NCI-H146 (cell line): ENCODE results near the gene FMN2.

ENCODE experiments used
- DNase-seq: peaks from one replicate; lab custom pipeline; 2025; lab: John Stamatoyannopoulos, UW

The FMN2 gene

DNA sequence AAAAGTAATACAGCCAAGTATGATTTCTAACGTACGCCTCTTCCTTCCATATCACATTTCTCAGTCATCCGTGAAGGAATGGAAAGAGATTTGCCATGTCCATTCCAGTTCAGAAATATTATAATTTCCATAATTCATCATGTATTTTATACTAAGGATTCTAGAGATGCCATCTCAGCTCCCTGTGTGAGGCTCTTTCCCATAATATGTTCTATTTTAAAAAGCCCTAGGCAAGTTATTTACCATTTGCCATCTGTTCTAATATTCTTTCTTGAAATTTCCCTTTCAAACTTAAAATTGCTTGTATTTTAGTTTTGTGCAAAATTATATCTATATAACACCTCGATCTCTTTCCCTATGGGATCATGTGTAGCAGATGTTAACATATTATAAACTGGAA is 106.7 kb downstream of the FMN2 start:
- DNase-seq, result no peak

DNA sequence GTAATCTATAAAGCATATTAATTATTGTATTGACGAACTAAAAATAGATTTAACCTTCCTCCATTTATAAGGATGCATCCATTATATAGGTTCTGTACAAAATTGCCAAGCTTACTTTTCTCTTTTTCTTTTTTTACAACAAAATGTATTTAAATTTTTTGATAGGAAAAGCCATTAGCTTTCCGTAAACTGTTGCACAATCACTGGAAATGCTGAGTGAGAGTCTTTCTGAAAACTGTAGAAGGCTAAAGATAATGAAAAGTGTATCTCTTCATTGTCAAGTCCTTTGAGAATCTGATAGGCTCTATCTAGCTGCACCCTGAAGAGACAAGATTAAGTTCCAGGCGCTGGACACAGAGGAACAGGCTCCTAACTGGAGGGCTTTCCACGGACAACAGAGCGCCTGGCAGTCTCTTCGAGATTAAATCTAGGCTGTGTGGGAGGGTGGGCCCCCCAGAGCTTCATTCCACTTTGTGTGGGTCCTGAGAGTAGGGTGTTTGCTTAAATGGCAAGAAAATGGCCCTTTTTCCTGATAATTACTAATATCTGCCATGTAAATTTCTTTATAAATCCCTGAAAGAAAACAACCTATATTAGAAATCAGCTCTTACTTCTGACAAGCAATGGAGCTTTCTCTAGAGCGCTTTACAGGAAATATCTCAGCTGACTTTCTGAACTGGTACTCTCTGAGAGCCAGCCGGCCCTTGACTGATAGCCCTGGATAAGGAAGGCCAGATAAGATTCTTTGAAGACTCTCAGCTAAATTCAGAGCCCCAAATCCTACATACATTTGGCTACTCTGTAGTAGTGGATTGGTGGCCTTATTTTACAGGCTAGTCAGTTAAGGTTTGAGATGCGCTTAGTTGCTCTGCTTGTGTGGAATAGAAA is 108.3 kb downstream of the FMN2 start:
- DNase-seq, result no peak

DNA sequence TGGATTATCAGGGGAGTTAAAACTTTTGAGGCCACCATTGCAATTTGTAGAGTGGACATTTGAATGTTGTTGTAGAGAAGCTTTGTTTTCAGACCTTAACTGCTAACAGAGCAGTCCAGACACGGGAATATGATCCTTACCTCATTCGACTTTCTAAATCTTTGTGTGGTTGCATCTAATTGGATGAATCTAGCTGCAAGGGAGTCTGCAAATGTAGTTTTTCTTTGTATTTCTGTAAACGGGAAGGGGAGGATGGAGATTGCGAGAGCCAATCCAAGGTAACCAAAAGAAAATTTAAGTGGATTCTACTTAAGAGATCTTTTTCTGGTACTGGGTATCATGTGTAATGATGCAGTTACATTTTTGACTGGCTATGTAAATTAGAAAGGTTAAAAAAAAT is 110.2 kb downstream of the FMN2 start:
- no peak for DNase-seq

DNA sequence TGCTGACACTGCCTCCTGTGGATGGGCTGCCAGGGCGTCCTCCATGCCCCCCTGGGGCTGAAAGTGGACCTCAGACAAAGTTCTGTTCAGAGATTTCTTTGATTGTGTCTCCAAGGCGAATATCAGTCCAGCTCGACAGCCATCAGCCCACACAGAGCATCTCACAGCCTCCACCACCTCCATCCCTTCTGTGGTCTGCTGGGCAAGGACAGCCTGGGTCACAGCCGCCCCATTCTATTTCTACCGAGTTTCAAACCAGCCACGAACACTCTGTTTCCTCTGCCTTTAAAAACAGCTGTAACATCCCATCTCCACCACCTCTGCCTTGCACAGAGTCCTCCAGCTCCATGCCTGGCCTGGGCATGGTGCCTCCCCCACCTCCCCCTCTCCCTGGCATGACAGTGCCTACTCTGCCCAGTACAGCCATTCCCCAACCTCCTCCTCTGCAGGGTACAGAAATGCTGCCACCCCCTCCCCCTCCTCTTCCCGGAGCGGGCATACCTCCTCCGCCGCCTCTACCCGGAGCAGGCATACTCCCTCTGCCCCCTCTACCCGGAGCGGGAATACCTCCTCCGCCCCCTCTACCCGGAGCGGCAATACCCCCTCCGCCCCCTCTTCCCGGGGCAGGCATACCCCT is 115.5 kb downstream of the FMN2 start:
- no peak for DNase-seq

DNA sequence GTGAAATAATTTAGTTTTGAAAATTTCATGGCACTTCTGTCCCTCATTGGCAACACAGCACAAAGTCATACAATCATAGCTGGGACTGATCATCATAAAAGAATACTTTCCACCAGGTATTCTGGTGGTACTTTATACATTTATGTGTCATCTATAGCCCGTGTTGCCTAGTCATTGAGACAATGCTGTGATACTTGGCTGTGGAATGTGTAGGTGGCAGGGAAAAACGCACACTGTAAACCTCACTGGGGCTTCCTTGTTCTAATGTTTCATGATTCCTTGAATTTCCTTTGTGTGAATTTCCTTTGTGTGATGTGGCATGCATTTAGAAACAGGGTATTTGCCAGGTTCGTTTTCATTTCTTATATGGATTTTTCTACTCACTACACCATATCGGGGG is 118.3 kb downstream of the FMN2 start:
- no peak for DNase-seq

DNA sequence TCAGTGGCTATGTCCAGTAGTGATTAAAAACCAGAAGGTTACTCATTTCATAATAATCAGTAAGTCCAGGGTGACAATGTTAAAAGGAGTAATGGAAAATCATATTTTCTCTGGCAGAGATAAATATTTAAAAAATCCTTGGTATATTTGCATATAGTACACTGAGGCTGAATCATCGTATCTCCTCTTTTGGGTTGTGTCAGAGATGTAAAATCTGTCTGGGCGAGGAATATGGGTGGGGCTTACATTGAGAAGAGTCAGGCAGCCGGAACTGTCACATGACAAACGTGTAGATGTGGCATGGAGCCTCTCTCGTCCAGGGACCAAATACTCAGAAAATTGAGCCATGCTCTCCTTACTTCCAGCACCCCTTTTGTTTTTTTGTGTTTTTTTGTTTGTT is 120.9 kb downstream of the FMN2 start:
- no peak for DNase-seq

DNA sequence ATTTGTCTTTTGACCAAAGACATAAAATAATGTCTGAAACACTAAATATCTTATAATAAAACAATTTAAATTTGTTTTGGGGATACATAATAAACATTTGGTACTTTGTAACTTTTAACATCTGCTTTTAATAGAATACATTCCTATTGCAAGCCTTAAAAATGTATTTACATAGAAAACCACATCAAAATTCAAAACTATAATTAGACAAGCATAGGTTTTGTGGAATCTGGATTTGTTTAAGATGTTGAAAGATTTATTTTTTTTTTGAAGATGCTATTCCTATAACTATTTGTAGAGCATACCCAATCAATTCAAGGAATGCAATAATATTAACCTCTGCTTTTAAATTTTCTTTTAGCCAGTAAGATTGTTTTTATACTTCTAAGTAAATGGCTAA is 125.7 kb downstream of the FMN2 start:
- no peak for DNase-seq

DNA sequence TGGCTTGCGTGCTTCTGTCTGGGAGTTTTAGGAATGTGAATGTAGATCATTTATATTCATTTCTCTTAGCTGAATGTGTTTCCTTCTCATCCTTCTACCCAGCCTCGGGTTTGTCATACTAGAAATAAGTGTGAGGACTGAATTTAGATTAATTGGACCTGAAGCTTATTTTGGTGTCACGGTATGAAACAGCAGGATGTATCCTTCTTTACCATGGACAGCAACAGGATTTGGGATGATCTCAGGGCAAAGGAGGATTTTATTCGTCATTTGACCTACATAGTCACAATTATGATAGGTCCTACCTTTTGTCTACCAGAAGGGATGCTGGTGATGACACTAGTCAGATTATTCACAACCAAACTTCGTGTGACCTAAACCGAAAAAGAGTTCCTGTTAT is 127.4 kb downstream of the FMN2 start:
- no peak for DNase-seq

DNA sequence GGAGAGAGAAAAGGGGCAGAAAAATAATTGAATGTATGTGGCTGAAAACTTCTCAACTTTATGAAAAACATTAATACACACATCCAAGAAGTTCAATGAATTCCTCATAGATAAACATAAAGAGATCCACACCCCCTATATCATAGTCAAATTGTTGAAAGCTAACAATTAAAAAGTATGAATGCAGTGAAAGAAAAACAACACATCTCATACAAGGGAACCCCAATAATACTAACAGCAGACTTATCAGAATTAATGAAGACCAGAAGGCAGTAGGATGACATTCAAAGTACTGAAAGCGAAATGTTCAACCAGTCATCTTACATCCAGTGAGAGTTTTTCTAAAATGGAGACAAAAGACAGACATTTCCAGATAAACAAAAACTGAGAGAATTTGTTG is 134.4 kb downstream of the FMN2 start:
- no peak for DNase-seq

DNA sequence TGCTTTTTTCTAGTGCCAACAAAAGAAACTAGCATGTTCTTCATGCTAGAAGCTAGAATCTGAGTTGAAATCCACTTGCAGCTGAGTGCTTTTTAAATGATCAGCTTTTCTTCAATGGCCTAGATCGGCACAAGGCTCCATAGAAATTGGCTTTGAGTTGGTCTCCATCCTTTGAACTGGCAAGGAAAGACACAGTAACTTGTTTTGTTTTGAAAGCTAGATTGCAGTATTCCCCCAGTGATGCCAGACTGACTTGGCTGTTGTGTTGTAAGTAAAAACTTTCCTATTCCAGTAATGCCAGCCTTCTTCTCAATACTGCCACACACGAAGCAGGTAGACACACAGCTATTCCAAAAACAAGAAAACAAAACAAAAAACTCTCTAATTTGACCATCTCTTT is 139.1 kb downstream of the FMN2 start:
- DNase-seq, result no peak

DNA sequence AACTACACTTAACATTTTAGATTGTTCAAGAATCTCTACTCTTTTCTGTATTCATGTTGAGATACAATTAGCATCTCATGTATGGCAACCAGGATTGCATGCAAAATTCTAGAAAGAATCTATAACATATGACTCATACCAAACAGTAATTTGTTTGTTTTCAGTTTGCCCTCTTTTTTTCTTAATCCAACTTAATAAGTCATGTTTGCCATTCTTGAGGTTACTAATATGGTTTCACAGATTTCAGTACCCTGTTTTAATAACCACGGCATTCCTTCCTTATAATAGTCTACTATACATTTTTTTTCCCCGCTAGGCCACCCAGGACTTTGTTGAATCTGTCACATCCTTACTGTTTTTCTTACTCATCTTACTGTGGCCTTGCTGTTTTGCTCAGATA is 140.8 kb downstream of the FMN2 start:
- DNase-seq, result no peak

DNA sequence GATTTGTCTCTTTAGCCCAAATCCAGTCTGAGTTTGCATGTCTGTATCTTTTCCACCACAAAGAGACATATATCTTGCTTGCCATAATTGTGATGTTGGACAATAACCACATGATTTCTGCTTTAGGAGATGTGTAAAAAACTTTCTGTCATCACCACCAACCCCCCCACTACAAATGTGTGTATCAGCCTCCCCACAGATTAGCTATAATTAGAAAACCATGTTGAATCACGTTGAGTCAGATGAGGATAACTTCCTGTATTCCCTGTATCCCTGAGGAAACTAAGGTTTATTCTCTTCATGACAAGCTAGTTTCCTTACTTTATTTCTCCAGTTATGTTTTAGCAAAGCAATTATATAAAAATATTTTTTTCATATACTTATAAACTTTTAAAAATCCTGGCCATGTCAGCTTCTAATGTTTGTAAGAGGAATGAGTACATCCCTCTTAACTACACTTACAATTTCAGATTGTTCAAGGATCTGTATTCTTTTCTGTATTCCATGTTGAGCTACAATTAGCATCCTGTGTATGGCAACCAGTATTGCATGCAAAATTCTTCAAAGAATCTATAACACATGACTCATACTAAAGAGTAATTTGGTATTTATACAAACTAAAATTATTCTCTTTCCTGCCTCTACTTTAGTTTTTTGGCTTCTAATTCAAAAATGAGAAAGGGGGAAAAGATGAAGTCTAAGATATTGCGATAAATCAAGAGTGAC is 143.0 kb downstream of the FMN2 start:
- DNase-seq, result no peak

DNA sequence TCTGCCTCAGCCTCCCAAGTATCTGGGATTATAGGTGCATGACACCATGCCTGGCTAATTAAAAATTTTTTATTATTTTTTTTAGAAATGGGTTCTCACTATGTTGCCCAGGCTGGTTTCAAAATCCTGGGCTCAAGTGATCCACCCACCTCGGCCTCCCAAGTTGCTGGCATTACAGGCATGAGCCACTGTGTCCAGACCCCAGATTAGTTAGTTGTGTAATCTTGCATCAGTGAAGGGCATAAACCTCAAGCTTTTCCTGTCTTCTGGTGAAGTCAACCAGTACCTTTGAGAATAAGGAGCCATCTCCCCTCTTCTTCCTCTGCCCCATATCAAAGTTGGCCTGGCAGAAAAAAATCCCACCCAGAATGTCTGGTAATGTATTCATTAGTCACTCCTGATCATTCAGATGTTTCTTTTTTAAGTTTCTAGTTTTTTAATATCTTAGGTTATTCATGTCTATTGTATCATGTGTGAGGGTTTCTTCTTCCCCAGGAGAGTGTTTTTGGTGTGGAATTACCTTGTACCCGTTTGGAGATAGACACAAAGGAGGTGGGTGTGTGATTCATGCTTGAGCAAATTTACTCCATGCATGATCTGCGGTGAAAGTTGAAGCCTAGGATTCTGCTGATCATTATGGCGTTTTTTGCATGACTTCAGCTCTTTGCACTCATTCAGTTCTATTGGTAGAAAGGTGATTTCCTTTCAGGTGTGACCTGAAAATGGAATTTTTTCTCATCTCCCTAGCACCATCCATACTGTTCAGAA is 144.0 kb downstream of the FMN2 start:
- DNase-seq, result no peak

DNA sequence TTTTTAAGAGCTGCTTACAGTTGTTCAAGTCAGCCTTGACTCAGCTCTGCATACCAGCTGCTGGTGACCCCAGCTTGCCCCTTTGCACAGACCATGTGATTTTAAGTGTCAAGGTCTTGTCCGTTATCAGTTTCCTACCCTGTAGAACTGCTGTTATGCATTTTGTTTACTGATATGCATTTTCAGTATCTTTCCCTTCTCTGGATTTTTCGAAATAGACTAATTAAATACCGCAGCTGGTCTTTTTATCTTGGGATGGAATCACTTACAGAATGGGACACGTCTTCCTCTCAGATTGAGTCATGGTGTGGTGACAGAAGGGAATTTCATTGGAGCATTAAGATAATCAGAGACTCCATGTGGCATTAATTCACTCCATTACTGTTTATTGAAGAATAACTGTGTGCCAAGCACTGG is 145.6 kb downstream of the FMN2 start:
- DNase-seq, result no peak

DNA sequence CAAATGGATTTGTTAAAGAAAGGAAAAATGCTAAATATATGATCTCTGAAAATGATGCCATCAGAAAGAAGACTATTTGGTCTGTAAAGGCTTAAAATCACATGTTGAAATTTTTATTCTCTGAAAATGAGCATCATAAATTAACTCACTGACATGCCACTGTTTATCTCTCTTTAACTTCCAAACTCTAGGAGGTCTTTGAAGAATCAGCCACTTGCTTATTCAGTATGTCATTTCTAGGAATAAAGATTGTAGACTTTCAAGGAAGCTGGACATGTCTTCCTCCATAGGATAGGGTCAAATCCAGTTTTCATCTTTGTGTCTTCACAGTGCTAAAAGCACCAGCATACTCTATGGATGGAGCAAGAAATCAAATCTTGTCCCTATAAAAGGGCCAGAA is 147.6 kb downstream of the FMN2 start:
- DNase-seq, result no peak

DNA sequence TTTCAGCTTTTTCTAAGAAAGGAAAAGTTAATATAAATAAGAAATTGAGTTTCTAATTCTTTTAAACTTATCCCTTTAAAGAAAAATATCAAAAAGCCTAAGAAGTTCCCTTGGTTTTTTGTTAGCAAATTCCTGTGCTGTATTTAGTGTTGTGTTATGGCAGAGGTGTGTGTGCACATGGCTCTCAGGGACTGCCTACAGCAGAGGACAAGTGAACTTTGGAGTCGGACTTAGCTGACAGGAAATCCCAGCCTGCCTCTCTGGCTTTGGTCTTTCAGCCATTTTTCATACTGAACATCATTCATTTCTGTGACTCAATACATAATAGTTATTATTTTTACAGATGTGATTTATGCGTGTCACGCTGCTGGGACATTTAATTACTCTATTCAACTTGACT is 149.6 kb downstream of the FMN2 start:
- DNase-seq, result no peak

DNA sequence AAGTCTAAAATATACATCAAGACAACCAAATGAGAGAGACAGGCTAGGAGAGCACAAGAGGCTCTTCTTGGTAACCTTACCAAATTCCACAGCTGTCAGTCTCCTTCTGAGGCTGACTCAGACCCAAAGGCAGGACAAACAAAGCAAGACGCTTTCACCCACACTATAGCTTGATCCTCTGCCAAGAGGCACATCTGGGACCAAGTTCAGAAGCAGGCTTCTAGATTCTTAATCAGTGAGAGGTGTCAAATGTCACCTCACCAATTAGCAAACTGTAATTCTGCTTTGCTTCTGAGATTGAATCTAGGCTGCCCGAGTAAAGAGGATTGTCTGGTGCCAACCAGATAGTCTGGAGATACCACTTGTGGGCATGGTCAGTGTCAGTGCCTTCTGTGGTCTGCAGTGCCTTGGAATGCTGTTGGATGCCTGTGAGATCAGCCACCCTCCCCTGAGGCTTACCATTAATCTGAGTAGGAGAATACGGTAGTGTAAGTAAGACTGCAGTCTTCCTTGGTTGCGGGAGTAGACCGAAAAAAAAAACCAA is 151.0 kb downstream of the FMN2 start:
- no peak for DNase-seq

DNA sequence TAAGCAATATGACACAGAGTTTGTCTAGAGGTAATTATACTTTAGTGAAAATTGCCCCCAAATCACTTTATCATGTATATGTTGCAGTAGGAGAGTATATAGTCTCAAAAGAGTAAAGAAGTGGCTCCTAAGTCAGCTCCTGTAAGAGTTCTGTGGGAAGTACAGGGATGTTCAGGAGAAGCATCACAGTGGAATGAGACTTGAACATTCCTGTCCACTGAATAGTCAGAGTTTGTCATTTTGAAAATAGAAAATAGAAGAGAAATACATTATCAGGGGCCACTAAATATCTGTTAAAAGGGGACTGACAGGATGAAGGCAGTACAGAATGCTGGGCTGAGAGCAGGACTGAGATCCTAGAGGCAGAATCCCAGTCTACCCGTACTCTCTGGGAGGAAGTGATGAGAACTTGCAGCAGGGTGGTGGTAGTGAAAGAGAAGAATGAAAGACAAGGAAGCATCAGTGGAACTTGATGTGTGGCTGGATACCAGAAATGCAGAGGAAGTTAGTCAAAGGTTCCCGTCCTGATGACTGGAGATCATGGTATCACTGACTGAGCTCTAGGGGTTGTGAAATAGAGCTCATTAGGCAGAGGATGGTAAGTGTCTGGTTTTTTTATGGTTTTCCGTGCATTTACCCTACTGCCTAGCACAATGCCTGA is 153.4 kb downstream of the FMN2 start:
- no peak for DNase-seq

DNA sequence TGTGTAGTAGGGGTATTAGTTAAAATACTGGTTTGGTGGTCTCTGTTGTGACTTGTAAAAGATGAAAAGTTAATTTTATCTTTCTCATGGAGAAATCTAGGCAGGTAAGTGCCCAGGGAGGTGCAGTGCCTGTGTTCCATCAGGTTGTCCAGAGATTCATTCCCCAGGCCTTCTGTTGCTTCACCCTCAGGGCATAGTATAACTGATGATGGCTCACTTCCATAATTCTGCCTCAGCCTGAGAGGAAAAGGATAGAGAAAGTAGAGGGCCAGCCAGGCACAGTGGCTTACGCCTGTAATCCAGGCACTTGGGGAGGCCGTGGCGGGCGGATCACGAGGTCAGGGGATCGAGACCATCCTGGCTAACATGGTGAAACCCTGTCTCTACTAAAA is 153.9 kb downstream of the FMN2 start:
- DNase-seq, result no peak

DNA sequence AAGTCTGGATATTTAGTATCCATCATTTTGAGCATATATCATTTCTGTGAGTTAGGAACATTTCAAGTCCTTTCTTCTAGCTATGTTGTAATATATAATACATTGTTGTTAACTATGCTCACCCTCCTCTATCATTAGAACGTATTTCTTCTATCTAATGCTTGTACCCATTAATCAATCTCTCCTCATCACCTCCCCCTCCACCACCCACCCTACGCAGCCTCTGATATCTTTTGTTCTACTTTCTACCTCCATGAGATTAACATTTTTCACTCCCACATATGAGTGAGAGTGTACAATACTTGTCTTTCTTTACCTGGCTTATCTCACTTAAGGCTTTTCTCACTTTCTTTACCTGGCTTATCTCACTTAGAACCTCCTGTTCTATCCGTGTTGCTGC is 156.2 kb downstream of the FMN2 start:
- DNase-seq, result no peak

DNA sequence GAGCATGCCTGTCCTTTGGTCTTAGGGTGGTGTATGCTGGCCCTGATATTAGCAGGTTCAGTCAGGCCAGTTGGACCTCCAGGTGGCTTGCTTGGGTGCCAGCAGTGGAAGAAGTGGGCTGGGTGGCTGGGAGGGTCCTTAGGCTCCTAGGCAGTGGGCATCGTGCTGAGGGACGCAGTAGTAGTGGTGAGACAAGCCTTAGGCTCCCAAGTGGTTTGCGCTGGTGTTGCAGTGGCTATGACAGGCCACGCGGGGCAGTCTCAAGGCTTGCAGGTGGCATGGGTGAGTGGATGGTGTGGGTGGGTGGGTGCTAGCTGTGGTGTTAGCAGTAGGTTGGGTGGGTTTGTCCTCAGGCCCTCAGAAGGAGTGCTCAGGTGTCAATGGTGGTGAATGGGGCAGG is 162.3 kb downstream of the FMN2 start:
- DNase-seq, result no peak
